Ascending aorta (tissue), 2 donors: Measurements from ENCODE around the gene SLC2A10. TPM values are rescaled to one million over a fixed set of nuclear protein-coding genes. Genes with fewer than 3 reads are reported as not detected.

Experiments used
- DNase-seq, 2 donors: peaks; one replicate each; pipeline ENCODE4 v3.0.0-alpha.2; 2019; ENCODE audit warnings: low spot score in 2 of 2
- H3K27ac ChIP-seq, 2 donors: fragments of 200-600 bp; sonication (generic); one replicate each; pipeline ENCODE4 v1.5.1; 2016 to 2017; ENCODE audit warnings: mild to moderate bottlenecking in 1 of 2
- H3K27me3 ChIP-seq: fragments of 200-600 bp; sonication (generic); one replicate; pipeline ENCODE4 v1.5.1; 2017
- H3K36me3 ChIP-seq, 2 donors: fragments of 200-600 bp; sonication (generic); one replicate each; pipeline ENCODE4 v1.5.1; 2016
- H3K4me1 ChIP-seq, 2 donors: fragments of 200-600 bp; sonication (generic); one replicate each; pipeline ENCODE4 v1.5.1; 2016 to 2017; ENCODE audit warnings: mild to moderate bottlenecking in 1 of 2
- H3K4me3 ChIP-seq, 2 donors: fragments of 200-600 bp; sonication (generic); one replicate each; pipeline ENCODE4 v1.5.1; 2016 to 2017; ENCODE audit warnings: mild to moderate bottlenecking in 1 of 2
- H3K9me3 ChIP-seq, 2 donors: fragments of 200-600 bp; sonication (generic); one replicate each; pipeline ENCODE4 v1.5.1; 2016
- CTCF ChIP-seq, 3 experiments: fragments of 200-600 bp in 2 of 3; fragments of 450-650 bp in 1 of 3; sonication (generic) in 2 of 3; IDR thresholded peaks; one replicate each; pipeline ENCODE4 v1.5.1; 2016 to 2019; ENCODE audit warnings: antibody characterized with exemption in 3 of 3, mild to moderate bottlenecking in 1 of 3, moderate library complexity in 1 of 3
- intact Hi-C: fragments of 100-400 bp; cut with DNase I; formaldehyde crosslinking; loops from one replicate; pipeline ENCODE4 v1.15.1; 2023
- total RNA-seq: library from RNA; depleted of rRNA; stranded (reverse); fragments of >200 nt; gene quantifications from one replicate; pipeline ENCODE4 v1.1.0, GENCODE V29; 2016

Gene SLC2A10
- total RNA-seq, 1 donor from 2014 or later: 13.1 TPM

- Histone ChIP-seq H3K27me3 (no peaks in the 10 kb centered on the region), H3K4me1 (no peaks in the 10 kb centered on the region), H3K27ac (no peak overlapping the region), H3K36me3 (peaks cover 9 to 18% of the 10 kb centered on the region in 2 donors), H3K4me3 (no peak overlapping the region), H3K9me3 (no peaks in the 10 kb centered on the region)
- intact Hi-C loops: no loop called here
- DNase-seq: no peak
- no peak for TF ChIP-seq CTCF (IDR thresholded peaks at IDR 0.05)
These were observed 26.0 kb downstream of the SLC2A10 start for GRCh38 chr20:46735436-46735835.

GRCh38 chr20:46739431-46740213 lies 30.2 kb downstream of the SLC2A10 start:
- DNase-seq: no peak
- intact Hi-C loops: no loop called here
- no peak overlapping the region for H3K27ac ChIP-seq
- H3K27me3 ChIP-seq: no peaks in the 10 kb centered on the region
- H3K4me3 ChIP-seq: no peak overlapping the region
- H3K4me1 ChIP-seq: no peaks in the 10 kb centered on the region
- H3K9me3 ChIP-seq: no peaks in the 10 kb centered on the region
- H3K36me3 ChIP-seq: peaks cover 0 to 2% of the 10 kb centered on the region in 2 donors
- TF ChIP-seq CTCF (IDR thresholded peaks at IDR 0.05): no peak

GRCh38 chr20:46740214-46740609 lies 30.8 kb downstream of the SLC2A10 start:
- Histone ChIP-seq H3K4me1 (no peaks in the 10 kb centered on the region), H3K4me3 (no peak overlapping the region), H3K27ac (no peak overlapping the region), H3K9me3 (no peaks in the 10 kb centered on the region), H3K27me3 (no peaks in the 10 kb centered on the region), H3K36me3 (no peaks in the 10 kb centered on the region)
- DNase-seq: no peak
- intact Hi-C loops: no loop called here
- no peak for TF ChIP-seq CTCF (IDR thresholded peaks at IDR 0.05)

GRCh38 chr20:46741924-46742668 lies 32.6 kb downstream of the SLC2A10 start:
- no peak for TF ChIP-seq CTCF (IDR thresholded peaks at IDR 0.05)
- H3K27ac ChIP-seq: no peak overlapping the region
- intact Hi-C loops: no loop called here
- no peaks in the 10 kb centered on the region for H3K4me1 ChIP-seq
- no peaks in the 10 kb centered on the region for H3K27me3 ChIP-seq
- no peaks in the 10 kb centered on the region for H3K9me3 ChIP-seq
- no peaks in the 10 kb centered on the region for H3K36me3 ChIP-seq
- H3K4me3 ChIP-seq: no peak overlapping the region
- DNase-seq: no peak

GRCh38 chr20:46742669-46743045 lies 33.2 kb downstream of the SLC2A10 start:
- no peak for TF ChIP-seq CTCF (IDR thresholded peaks at IDR 0.05)
- no peak overlapping the region for H3K27ac ChIP-seq
- no peaks in the 10 kb centered on the region for H3K36me3 ChIP-seq
- intact Hi-C loops: no loop called here
- DNase-seq: no peak
- no peaks in the 10 kb centered on the region for H3K27me3 ChIP-seq
- no peaks in the 10 kb centered on the region for H3K4me1 ChIP-seq
- no peaks in the 10 kb centered on the region for H3K9me3 ChIP-seq
- H3K4me3 ChIP-seq: no peak overlapping the region
